ENCODE results near the gene DNTT.

DNTT gene

DNA sequence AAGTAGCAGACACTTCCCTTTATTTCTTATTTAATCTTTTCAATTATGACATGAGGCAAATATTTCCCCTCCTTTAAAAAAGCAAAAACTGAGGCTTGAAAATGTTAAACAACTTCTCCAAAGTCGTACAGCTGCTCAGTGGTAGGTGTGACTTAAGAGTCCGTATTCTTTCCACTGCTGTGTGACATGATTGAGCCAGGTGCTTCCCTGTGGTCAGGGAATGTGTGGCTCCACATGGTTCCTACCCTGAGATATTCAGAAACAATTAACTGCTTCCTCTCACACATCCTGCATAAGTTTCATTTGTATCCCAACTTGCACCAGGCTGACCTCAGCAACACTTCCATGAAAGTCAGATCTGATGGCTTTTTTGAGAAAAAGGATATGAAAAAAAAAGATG, 41.0 kb downstream of the DNTT start:
- no peak overlapping the region for H3K4me3 ChIP-seq (ENCODE audit: low read depth, low read length)
- TF ChIP-seq, protein P1, sequence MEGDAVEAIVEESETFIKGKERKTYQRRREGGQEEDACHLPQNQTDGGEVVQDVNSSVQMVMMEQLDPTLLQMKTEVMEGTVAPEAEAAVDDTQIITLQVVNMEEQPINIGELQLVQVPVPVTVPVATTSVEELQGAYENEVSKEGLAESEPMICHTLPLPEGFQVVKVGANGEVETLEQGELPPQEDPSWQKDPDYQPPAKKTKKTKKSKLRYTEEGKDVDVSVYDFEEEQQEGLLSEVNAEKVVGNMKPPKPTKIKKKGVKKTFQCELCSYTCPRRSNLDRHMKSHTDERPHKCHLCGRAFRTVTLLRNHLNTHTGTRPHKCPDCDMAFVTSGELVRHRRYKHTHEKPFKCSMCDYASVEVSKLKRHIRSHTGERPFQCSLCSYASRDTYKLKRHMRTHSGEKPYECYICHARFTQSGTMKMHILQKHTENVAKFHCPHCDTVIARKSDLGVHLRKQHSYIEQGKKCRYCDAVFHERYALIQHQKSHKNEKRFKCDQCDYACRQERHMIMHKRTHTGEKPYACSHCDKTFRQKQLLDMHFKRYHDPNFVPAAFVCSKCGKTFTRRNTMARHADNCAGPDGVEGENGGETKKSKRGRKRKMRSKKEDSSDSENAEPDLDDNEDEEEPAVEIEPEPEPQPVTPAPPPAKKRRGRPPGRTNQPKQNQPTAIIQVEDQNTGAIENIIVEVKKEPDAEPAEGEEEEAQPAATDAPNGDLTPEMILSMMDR (IDR thresholded peaks at IDR 0.05; ENCODE audit: low read depth, low read length), result no peak

DNA sequence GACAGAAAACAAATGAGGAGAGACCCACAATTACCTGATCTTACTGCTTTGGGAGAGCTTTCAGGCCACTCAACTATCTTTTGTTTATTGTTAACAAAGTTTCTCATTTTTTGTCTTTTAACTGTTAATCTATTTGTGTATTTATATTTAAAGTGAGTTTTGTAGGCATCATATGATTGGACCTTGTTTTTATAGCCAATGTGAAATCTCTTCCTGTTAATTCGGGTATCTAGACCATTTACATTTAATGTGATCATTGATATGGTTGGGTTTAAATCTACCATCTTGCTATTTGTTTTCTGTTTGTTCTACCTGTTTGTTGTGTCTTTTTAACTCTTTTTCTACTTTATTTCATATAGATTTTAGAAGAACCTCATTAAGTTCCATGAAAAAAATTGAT, 42.1 kb downstream of the DNTT start:
- H3K4me3 ChIP-seq (ENCODE audit: low read depth, low read length), result no peak overlapping the region

DNA sequence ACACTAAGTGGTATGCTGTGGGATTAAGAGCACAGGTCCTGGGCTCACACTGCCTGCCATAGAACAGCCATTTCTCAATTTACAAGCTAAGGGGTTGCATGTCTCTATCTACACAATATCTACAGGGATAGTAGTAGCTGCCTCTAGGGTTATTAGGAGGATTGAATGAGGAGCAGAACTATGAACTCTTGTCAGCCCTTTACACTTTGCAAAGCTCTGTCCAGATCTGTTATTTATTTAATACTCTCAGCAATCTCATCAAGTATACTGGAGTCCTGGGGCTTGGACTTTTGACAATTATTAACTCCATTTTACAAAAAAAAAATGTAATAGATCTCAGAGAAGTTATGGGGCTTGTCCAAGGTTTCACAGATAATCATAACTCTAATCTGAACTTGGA, 47.8 kb downstream of the DNTT start:
- no peak overlapping the region for H3K4me3 ChIP-seq (ENCODE audit: low read depth, low read length)
- TF ChIP-seq, protein P1 (IDR thresholded peaks at IDR 0.05; ENCODE audit: low read depth, low read length), result no peak

More for the DNA sequence above, 42.1 kb downstream of the DNTT start:
- TF ChIP-seq, protein P1 (IDR thresholded peaks at IDR 0.05; ENCODE audit: low read depth, low read length), result no peak

DNA sequence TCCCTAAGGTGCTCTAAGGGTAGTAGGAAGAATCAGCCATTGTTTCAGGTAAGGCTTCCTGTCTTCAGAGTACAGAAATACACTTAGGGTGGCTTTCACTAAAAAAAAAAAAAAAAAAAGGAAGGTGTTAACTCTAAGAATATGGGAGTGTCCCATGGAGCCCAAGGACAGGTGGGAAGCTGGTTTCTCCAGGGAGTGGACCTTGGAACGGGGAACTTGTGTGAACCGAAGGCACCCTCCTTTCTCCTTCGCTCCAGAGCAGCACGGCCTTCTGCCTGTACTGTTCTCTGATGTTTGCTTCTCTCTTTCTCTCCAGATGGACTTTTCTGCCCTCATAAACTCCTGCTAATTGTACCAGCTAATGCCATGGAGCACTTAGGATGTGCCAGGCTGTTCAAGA, 48.3 kb downstream of the DNTT start:
- TF ChIP-seq, protein P1 (IDR thresholded peaks at IDR 0.05; ENCODE audit: low read depth, low read length), result no peak
- H3K4me3 ChIP-seq (ENCODE audit: low read depth, low read length), result no peak overlapping the region

DNA sequence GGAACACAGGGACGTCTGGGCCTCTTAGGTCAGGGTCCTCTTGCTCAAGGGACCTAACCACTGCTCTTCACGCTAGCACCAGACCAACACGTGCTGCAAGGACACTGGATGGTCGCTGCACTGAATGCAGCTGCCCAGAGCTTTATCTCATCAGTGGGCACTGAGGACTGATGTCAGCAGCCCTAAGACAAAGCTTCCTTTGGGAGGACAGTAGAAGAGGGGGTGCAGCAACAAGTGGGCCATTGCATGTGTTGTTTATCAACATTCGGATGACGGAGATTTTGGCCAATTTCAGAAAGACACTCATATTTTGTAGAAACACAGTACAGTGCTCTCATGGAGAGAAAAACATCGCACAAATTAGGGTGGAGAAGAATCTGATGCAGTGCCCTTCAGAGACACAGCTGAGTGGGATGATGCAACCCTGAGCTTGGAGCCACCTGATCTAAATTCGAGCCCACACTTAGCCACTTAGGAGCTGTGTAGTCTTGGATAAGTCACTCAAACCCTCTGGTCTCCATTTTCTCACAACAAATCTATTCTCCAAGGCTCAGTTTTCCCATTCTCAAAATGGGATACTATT, 52.9 kb downstream of the DNTT start:
- H3K4me3 ChIP-seq (ENCODE audit: low read depth, low read length), result no peak overlapping the region
- TF ChIP-seq, protein P1 (IDR thresholded peaks at IDR 0.05; ENCODE audit: low read depth, low read length), result no peak

DNA sequence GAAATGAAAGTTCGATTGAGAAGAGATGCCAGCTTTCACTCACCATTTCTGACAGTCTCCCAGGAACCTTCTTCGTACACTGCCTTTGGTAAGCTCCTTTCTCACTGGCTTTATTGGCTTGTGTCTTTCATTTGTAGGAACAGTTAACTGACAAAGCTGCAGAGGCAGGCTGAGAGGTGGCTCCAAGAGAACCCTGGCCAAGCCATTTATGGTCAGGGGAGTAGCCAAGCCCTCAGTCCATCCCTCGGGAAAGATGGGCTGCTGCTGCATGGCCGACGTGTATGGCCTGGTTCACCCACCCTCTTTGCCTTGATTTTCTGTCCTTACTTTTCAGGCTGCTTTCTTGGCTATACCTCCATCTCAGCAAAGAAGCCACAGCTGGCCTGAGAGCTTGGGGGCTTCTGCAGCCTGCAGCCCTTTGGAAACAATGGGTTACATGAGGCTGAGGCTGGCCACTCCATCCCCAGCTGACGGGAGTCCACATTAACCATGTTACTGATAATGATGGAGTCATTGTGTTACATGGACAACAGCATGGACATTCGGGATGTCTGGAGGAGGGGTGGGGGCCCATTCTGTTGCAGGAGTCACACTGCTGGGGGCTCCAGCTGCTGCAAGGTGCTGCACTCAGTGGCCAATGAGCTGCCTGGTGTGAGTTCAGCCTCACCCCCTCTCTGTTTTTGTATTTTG, 54.8 kb downstream of the DNTT start, which contains the start of gene OPALIN:
TSS of gene OPALIN (minus strand) at position 152 of the 690 bp plus-strand sequence. CDS start at position 46, 106 bp downstream.
- TF ChIP-seq, protein P1 (IDR thresholded peaks at IDR 0.05; ENCODE audit: low read depth, low read length), result no peak
- no peak within 1 kb of the TSS for H3K4me3 ChIP-seq (ENCODE audit: low read depth, low read length)

DNA sequence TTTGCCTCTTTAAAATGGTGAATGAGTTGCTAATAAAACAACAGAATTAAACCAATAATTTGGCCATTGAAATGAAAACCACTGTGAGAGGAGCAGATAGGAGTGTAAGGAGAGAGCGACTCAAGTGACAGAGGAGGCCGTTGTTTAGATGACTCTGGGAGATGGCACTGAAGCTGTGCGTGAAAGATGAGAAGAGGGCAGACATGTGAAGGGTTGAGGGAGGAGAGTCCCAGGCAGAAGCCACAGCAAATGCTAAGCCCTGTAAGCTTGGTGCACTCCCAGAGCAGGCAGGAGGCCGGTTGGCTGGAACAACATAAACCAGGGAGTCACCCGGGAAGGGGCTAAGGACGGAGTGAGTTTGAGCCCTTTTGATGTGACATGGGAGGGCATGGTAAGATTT, 55.4 kb downstream of the DNTT start:
- no peak overlapping the region for H3K4me3 ChIP-seq (ENCODE audit: low read depth, low read length)
- TF ChIP-seq, protein P1 (IDR thresholded peaks at IDR 0.05; ENCODE audit: low read depth, low read length), result no peak
